Gastroesophageal sphincter (tissue), 3 donors: ENCODE data around the gene NUAK1.

Experiments
- CTCF ChIP-seq, 4 experiments: fragments of 200-600 bp in 2 of 4; fragments of 450-650 bp in 2 of 4; sonication (generic) in 1 of 4; IDR thresholded peaks; one replicate each; pipeline ENCODE4 v1.5.1; 2017 to 2019; ENCODE audit warnings: antibody characterized with exemption in 4 of 4, mild to moderate bottlenecking in 2 of 4, moderate library complexity in 2 of 4
- EP300 ChIP-seq: sonication (generic); formaldehyde crosslinking; IDR thresholded peaks from one replicate; pipeline ENCODE4 v1.6.1; 2017; ENCODE audit warnings: antibody characterized with exemption, mild to moderate bottlenecking
- POLR2A ChIP-seq, 2 donors: fragments of 450-650 bp; IDR thresholded peaks; one replicate each; pipeline ENCODE4 v1.6.1; 2017; ENCODE audit warnings: antibody characterized with exemption in 2 of 2, mild to moderate bottlenecking in 2 of 2, moderate library complexity in 1 of 2

- no peak for TF ChIP-seq EP300
- no peak for TF ChIP-seq POLR2A (IDR thresholded peaks at IDR 0.05)
- no peak for TF ChIP-seq CTCF (IDR thresholded peaks at IDR 0.05)
These were observed 57.1 kb downstream of the NUAK1 start for GRCh38 chr12:106081606-106082005.
